HL-60 (cell line): ENCODE measurements around the gene ARL4D.

Source experiments
- DNase-seq, 2 experiments: peaks; one replicate each; pipeline ENCODE4 v3.0.0-alpha.2; 2010 to 2020; ENCODE audit warnings: low read depth in 1 of 2, low spot score in 1 of 2
- H3K27ac ChIP-seq: fragments of 250-450 bp; sonication (Bioruptor Pico); replicated peaks from 2 replicates; pipeline ENCODE4 v1.5.1; 2020; ENCODE audit warnings: mild to moderate bottlenecking, moderate library complexity
- H3K27me3 ChIP-seq: fragments of 250-450 bp; sonication (Bioruptor Pico); 2 replicates; pipeline ENCODE4 v1.5.1; 2021; ENCODE audit warnings: mild to moderate bottlenecking, moderate library complexity; ENCODE audit not compliant: insufficient read depth, poor library complexity, severe bottlenecking
- H3K4me3 ChIP-seq: replicated peaks from 2 replicates; pipeline ENCODE4 v1.5.1; 2011; ENCODE audit warnings: mild to moderate bottlenecking, control low read depth, low read length; ENCODE audit not compliant: insufficient read depth
- CTCF ChIP-seq: IDR thresholded peaks from one replicate; pipeline ENCODE4 v1.5.1; 2011; ENCODE audit warnings: low read length, control low read depth, inconsistent platforms; ENCODE audit not compliant: insufficient read depth
- GABPA ChIP-seq: IDR thresholded peaks from 2 replicates; pipeline ENCODE4 v1.6.1; 2012; ENCODE audit warnings: low read depth
- POLR2AphosphoS5 ChIP-seq: IDR thresholded peaks from 2 replicates; pipeline ENCODE4 v1.6.1; 2012; ENCODE audit warnings: low read depth
- REST ChIP-seq: IDR thresholded peaks from 2 replicates; pipeline ENCODE4 v1.6.1; 2012; ENCODE audit warnings: low read depth; ENCODE audit not compliant: insufficient replicate concordance
- SPI1 ChIP-seq: IDR thresholded peaks from 2 replicates; pipeline ENCODE4 v1.6.1; 2012; ENCODE audit warnings: low read depth, mild to moderate bottlenecking, borderline replicate concordance

ARL4D gene

GRCh38 chr17:43402567-43402966 lies 3.8 kb downstream of the ARL4D start:
- H3K27ac ChIP-seq: no peak overlapping the region
- H3K4me3 ChIP-seq: no peak overlapping the region
- no peak for DNase-seq
- H3K27me3 ChIP-seq: no peaks in the 10 kb centered on the region
- TF ChIP-seq POLR2AphosphoS5 (no peak), GABPA (no peak), SPI1 (no peak), REST (no peak), CTCF (no peak)

GRCh38 chr17:43403846-43404245 lies 5.1 kb downstream of the ARL4D start:
- DNase-seq: no peak

GRCh38 chr17:43405861-43406260 lies 7.1 kb downstream of the ARL4D start:
- DNase-seq: no peak
- H3K4me3 ChIP-seq: no peak overlapping the region
- H3K27me3 ChIP-seq: no peaks in the 10 kb centered on the region
- TF ChIP-seq CTCF: no peak
- TF ChIP-seq REST: no peak
- TF ChIP-seq SPI1: no peak
- no peak for TF ChIP-seq POLR2AphosphoS5
- no peak for TF ChIP-seq GABPA
- no peak overlapping the region for H3K27ac ChIP-seq

More at GRCh38 chr17:43403846-43404245, 5.1 kb downstream of the ARL4D start:
- no peak for TF ChIP-seq GABPA
- TF ChIP-seq POLR2AphosphoS5: no peak
- no peak for TF ChIP-seq CTCF
- H3K27ac ChIP-seq: no peak overlapping the region
- H3K4me3 ChIP-seq: no peak overlapping the region
- H3K27me3 ChIP-seq: no peaks in the 10 kb centered on the region
